ENCODE data around the gene TCEANC2. TPM values are rescaled to one million over a fixed set of nuclear protein-coding genes. Genes with fewer than 3 reads are reported as not detected.

The TCEANC2 gene
- total RNA-seq, 5 donors from 2014 or later (not counting 1 experiment from before 2014, with no cell fraction given), result 5.9 to 12.8 (median 9.7) TPM

DNA sequence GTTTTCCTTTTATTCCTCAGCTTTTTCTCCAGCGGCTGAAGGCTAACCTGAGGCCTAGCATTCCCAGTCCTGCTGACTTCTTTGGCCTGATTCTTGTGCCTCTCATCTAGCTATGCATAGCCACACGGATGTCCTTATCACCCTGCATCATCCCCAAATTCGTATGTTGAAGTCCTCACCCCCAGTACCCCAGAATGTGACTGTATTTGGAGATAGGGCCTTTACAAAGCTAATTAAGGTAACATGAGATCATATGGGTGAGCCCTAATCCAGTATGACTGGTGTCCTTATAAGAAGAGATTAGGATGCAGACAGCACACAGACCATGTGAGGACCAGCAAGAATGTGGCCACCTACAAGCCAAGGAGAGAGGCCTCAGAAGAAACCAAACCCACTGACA, 54.7 kb downstream of the TCEANC2 start:
- no peak overlapping the region for H3K27ac Mint-ChIP-seq
- no peak for ATAC-seq (replicated peaks in 1 of 4)
- Histone ChIP-seq H3K4me3 (ENCODE audit: control insufficient read depth in 1 of 2, extremely low read depth in 1 of 2, low read length in 1 of 2) (no peak overlapping the region), H3K9me3 (no peaks in the 10 kb centered on the region), H3K36me3 (ENCODE audit: control insufficient read depth in 2 of 2, extremely low read depth in 1 of 2, insufficient read depth in 1 of 2, low read length in 1 of 2) (no peaks in the 10 kb centered on the region), H3K27ac (ENCODE audit: low read length) (no peak overlapping the region), H3K4me1 (ENCODE audit: control insufficient read depth in 1 of 2, extremely low read depth in 1 of 2, insufficient read depth in 2 of 2, low read length in 2 of 2) (no peaks in the 10 kb centered on the region), H3K27me3 (replicated peaks in 1 of 2; ENCODE audit: control insufficient read depth in 2 of 2, extremely low read depth in 1 of 2, insufficient read depth in 2 of 2, low read length in 1 of 2) (no peaks in the 10 kb centered on the region)
- no peaks in the 10 kb centered on the region for H3K27me3 Mint-ChIP-seq
- peaks cover 5% of the 10 kb centered on the region for H3K36me3 Mint-ChIP-seq
- 100% methylated on average over 1 of the region's 3 CpGs for WGBS (ENCODE audit: insufficient coverage)
- CTCF ChIA-PET, result interaction anchor here in 1 of 2 donors (0.6 to 0.7 kb wide), 2 partner anchors 380 to 597 kb away, joined by 3 to 6 read pairs; no protein-coding TSS in a partner anchor
- no peaks in the 10 kb centered on the region for H3K4me1 Mint-ChIP-seq
- H3K9me3 Mint-ChIP-seq, result no peaks in the 10 kb centered on the region
- DNase-seq, result no peak
- no peak overlapping the region for H3K4me3 Mint-ChIP-seq
- POLR2A ChIA-PET, result interaction anchor here in 1 of 2 donors (0.6 kb wide), 1 partner anchor 8 kb away, joined by 3 read pairs; no protein-coding TSS in a partner anchor

DNA sequence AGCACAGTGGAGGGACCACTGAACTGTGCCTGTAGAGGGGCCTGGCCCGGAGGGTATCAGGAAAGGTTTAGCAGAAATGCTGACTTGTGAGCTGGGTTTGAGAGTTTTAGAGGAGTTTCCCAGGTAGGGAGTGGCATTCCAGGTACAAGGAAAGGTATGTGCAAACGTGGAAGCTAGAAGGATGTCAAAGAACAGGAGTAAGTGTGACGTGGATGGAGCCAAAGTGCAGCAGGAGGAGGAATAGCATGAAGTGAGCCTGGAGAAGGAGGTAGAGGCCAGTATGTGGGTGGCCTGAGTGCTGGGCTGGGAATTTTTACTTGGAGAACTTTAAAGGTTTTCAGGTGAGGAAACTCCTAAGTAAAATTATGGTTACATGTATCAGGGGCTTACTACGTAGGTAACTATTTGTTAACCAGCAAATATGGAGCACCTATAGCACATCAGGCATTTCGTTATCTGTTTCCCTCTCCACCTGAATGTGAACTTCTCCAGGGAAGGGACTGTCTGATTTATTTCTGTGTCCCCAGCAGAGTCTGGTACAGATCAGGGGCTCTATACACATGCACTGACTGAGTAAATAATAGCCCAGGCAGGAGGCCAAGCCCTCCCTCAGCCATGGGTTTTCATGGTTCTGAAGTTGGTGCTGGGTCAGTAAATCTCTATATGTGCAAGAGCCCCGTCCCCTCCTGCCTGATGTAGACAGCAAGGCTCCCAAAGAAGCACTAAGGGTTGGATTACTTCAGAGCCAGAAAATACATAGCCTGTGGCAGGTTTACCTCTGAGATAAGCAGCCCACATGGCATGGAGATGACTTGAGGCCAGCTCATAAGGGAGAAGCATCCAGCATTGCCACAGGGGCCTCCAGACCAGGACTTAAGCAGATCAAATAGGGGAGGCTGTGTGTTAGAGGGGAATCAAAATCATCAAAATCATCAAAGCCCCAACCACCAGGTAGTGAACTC, 56.0 kb downstream of the TCEANC2 start:
- ATAC-seq (replicated peaks in 1 of 4), result no peak
- H3K36me3 Mint-ChIP-seq, result peaks cover 3% of the 10 kb centered on the region
- no peaks in the 10 kb centered on the region for H3K27me3 Mint-ChIP-seq
- H3K4me1 Mint-ChIP-seq, result no peaks in the 10 kb centered on the region
- H3K27ac ChIP-seq (ENCODE audit: low read length), result no peak overlapping the region
- no peak overlapping the region for H3K4me3 Mint-ChIP-seq
- H3K36me3 ChIP-seq (ENCODE audit: control insufficient read depth in 2 of 2, extremely low read depth in 1 of 2, insufficient read depth in 1 of 2, low read length in 1 of 2), result no peaks in the 10 kb centered on the region
- WGBS (ENCODE audit: insufficient coverage), result 81% methylated on average over 3 of the region's 6 CpGs
- H3K27me3 ChIP-seq (replicated peaks in 1 of 2; ENCODE audit: control insufficient read depth in 2 of 2, extremely low read depth in 1 of 2, insufficient read depth in 2 of 2, low read length in 1 of 2), result no peaks in the 10 kb centered on the region
- DNase-seq, result no peak
- no peak overlapping the region for H3K27ac Mint-ChIP-seq
- ChIA-PET CTCF (interaction anchor here in 1 of 2 donors (0.6 kb wide), 1 partner anchor 553 kb away, joined by 4 read pairs; no protein-coding TSS in a partner anchor), POLR2A (no interaction called here)
- no peak overlapping the region for H3K4me3 ChIP-seq (ENCODE audit: control insufficient read depth in 1 of 2, extremely low read depth in 1 of 2, low read length in 1 of 2)
- no peaks in the 10 kb centered on the region for H3K9me3 ChIP-seq
- H3K9me3 Mint-ChIP-seq, result no peaks in the 10 kb centered on the region
- no peaks in the 10 kb centered on the region for H3K4me1 ChIP-seq (ENCODE audit: control insufficient read depth in 1 of 2, extremely low read depth in 1 of 2, insufficient read depth in 2 of 2, low read length in 2 of 2)

DNA sequence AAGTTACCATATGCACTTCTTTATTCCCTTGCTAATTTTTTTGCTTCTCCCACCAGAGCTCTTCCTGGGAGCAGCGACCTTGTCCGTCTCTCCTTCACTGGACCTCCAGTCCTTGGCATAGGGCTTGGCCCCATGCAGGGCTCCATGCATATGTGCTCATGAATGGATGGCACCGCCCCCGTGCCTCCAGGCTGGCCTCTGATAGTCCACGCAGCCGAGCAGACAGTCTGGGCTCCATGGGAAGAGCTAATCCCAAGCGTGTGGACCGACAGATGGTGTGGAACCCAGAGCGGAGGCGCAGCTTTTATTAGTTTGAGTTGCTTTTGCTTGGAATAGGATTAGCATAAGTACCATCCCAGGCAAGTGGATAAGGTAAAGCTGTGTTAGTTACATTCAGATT, 57.6 kb downstream of the TCEANC2 start:
- no peak overlapping the region for H3K27ac ChIP-seq (ENCODE audit: low read length)
- H3K4me3 Mint-ChIP-seq, result no peak overlapping the region
- H3K4me1 Mint-ChIP-seq, result no peaks in the 10 kb centered on the region
- no peaks in the 10 kb centered on the region for H3K9me3 ChIP-seq
- CTCF ChIA-PET, result no interaction called here
- H3K4me3 ChIP-seq (ENCODE audit: control insufficient read depth in 1 of 2, extremely low read depth in 1 of 2, low read length in 1 of 2), result no peak overlapping the region
- POLR2A ChIA-PET, result interaction anchor here in 1 of 2 donors (0.6 kb wide), 1 partner anchor 202 kb away, joined by 9 read pairs; no protein-coding TSS in a partner anchor
- ATAC-seq (replicated peaks in 1 of 4) (no peak), DNase-seq (no peak)
- no peaks in the 10 kb centered on the region for H3K27me3 ChIP-seq (replicated peaks in 1 of 2; ENCODE audit: control insufficient read depth in 2 of 2, extremely low read depth in 1 of 2, insufficient read depth in 2 of 2, low read length in 1 of 2)
- H3K27me3 Mint-ChIP-seq, result no peaks in the 10 kb centered on the region
- peaks cover 3% of the 10 kb centered on the region for H3K36me3 Mint-ChIP-seq
- no peak overlapping the region for H3K27ac Mint-ChIP-seq
- no peaks in the 10 kb centered on the region for H3K4me1 ChIP-seq (ENCODE audit: control insufficient read depth in 1 of 2, extremely low read depth in 1 of 2, insufficient read depth in 2 of 2, low read length in 2 of 2)
- over 99% methylated on average over 10 of the region's 10 CpGs for WGBS (ENCODE audit: insufficient coverage)
- H3K36me3 ChIP-seq (ENCODE audit: control insufficient read depth in 2 of 2, extremely low read depth in 1 of 2, insufficient read depth in 1 of 2, low read length in 1 of 2), result no peaks in the 10 kb centered on the region
- H3K9me3 Mint-ChIP-seq, result no peaks in the 10 kb centered on the region

DNA sequence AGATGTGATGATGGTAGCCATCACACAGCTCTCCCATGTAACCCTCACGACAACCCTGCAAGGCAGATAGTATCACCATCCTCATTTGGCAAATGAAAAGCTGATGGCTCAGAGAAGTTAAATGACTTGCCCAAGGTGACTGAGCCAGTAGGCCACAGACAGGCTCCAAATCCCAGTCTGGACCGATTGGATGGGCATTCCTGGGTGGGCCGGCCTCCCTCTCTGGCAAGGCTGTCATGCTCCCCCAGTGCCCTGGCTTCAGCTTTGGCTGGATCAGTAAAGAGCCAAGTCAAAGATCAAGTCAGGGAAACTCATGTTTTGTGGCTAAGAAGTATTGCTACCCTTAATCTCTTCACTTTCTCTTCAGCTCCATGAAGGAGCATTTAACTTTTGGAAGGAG, 58.2 kb downstream of the TCEANC2 start:
- ATAC-seq (replicated peaks in 1 of 4) (no peak), DNase-seq (no peak)
- no peak overlapping the region for H3K27ac Mint-ChIP-seq
- H3K36me3 ChIP-seq (ENCODE audit: control insufficient read depth in 2 of 2, extremely low read depth in 1 of 2, insufficient read depth in 1 of 2, low read length in 1 of 2), result no peaks in the 10 kb centered on the region
- H3K27ac ChIP-seq (ENCODE audit: low read length), result no peak overlapping the region
- POLR2A ChIA-PET, result interaction anchor here in 1 of 2 donors (0.6 kb wide), 1 partner anchor 202 kb away, joined by 9 read pairs; no protein-coding TSS in a partner anchor
- H3K36me3 Mint-ChIP-seq, result peaks cover 3% of the 10 kb centered on the region
- WGBS (ENCODE audit: insufficient coverage), result 93% methylated on average over 2 of the region's 3 CpGs
- no peak overlapping the region for H3K4me3 Mint-ChIP-seq
- H3K9me3 ChIP-seq, result no peaks in the 10 kb centered on the region
- H3K4me1 ChIP-seq (ENCODE audit: control insufficient read depth in 1 of 2, extremely low read depth in 1 of 2, insufficient read depth in 2 of 2, low read length in 2 of 2), result no peaks in the 10 kb centered on the region
- CTCF ChIA-PET, result interaction anchor here in 1 of 2 donors (0.6 kb wide), 1 partner anchor 13 kb away, joined by 3 read pairs; no protein-coding TSS in a partner anchor
- H3K9me3 Mint-ChIP-seq, result no peaks in the 10 kb centered on the region
- no peaks in the 10 kb centered on the region for H3K27me3 ChIP-seq (replicated peaks in 1 of 2; ENCODE audit: control insufficient read depth in 2 of 2, extremely low read depth in 1 of 2, insufficient read depth in 2 of 2, low read length in 1 of 2)
- H3K4me3 ChIP-seq (ENCODE audit: control insufficient read depth in 1 of 2, extremely low read depth in 1 of 2, low read length in 1 of 2), result no peak overlapping the region
- H3K27me3 Mint-ChIP-seq, result no peaks in the 10 kb centered on the region
- no peaks in the 10 kb centered on the region for H3K4me1 Mint-ChIP-seq

DNA sequence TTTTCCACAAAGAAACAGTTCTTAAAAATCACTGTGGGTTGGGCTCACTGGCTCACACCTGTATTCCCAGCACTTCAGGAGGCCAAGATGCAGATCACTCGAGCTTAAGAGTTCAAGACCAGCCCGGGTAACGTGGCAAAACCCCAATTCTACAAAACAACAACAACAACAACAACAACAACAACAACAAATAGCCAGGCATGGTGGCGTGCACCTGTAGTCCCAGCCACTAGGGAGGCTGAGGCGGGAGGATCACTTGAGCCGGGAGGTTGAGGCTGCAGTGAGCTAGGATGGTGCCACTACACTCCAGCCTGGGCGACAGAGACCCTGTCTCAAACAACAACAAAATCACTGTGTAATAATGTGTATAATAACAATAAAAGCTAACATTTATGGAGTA, 58.6 kb downstream of the TCEANC2 start:
- ATAC-seq (replicated peaks in 1 of 4) (no peak), DNase-seq (no peak)
- no peak overlapping the region for H3K27ac Mint-ChIP-seq
- H3K27me3 Mint-ChIP-seq, result no peaks in the 10 kb centered on the region
- no CpG with 5 or more reads among the region's 7 CpGs for WGBS (ENCODE audit: insufficient coverage)
- CTCF ChIA-PET, result interaction anchor here in 1 of 2 donors (0.6 kb wide), 1 partner anchor 13 kb away, joined by 3 read pairs; no protein-coding TSS in a partner anchor
- Histone ChIP-seq H3K36me3 (ENCODE audit: control insufficient read depth in 2 of 2, extremely low read depth in 1 of 2, insufficient read depth in 1 of 2, low read length in 1 of 2) (no peaks in the 10 kb centered on the region), H3K4me1 (ENCODE audit: control insufficient read depth in 1 of 2, extremely low read depth in 1 of 2, insufficient read depth in 2 of 2, low read length in 2 of 2) (no peaks in the 10 kb centered on the region), H3K4me3 (ENCODE audit: control insufficient read depth in 1 of 2, extremely low read depth in 1 of 2, low read length in 1 of 2) (no peak overlapping the region), H3K27me3 (replicated peaks in 1 of 2; ENCODE audit: control insufficient read depth in 2 of 2, extremely low read depth in 1 of 2, insufficient read depth in 2 of 2, low read length in 1 of 2) (no peaks in the 10 kb centered on the region), H3K9me3 (no peaks in the 10 kb centered on the region), H3K27ac (ENCODE audit: low read length) (no peak overlapping the region)
- no peaks in the 10 kb centered on the region for H3K4me1 Mint-ChIP-seq
- H3K4me3 Mint-ChIP-seq, result no peak overlapping the region
- H3K36me3 Mint-ChIP-seq, result peaks cover 3% of the 10 kb centered on the region
- POLR2A ChIA-PET, result no interaction called here
- no peaks in the 10 kb centered on the region for H3K9me3 Mint-ChIP-seq

DNA sequence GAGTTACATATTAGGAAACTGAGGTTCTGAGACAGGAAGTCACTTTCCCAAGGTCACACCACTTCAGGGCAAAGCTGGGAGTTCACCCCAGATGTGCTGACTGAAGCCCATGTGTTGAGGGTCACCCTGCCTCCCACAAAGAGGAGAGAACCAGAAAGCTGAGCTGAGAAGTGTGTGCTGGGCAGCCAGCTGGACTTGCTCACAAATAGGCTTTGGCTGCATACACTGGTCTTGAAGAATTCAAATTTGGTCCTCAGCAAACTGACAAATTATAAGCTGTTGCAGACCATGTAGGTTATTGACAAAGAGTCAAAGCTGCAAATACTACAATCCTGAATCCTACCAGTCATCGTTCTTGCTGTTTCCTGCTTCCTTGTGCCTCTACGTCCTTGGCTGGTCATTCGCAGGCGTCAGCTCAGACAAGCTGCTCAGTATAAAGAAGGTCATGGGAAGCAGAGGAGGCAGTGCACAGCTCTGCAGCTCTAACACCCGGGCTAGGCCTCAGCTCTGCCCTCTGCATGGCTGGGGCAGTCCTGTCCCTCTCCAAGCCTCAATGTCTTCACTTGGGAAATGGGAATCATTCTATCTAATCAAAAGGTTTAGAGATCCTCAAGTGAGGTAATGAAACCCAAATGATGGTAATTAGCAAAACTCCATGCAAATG, 59.4 kb downstream of the TCEANC2 start:
- H3K36me3 ChIP-seq (ENCODE audit: control insufficient read depth in 2 of 2, extremely low read depth in 1 of 2, insufficient read depth in 1 of 2, low read length in 1 of 2), result no peaks in the 10 kb centered on the region

More for the DNA sequence above, 59.4 kb downstream of the TCEANC2 start:
- Mint-ChIP-seq H3K4me3 (no peak overlapping the region), H3K27me3 (no peaks in the 10 kb centered on the region), H3K9me3 (no peaks in the 10 kb centered on the region), H3K4me1 (no peaks in the 10 kb centered on the region), H3K27ac (no peak overlapping the region), H3K36me3 (peaks cover 3% of the 10 kb centered on the region)
- ChIA-PET CTCF (interaction anchor here in 1 of 2 donors (0.5 kb wide), 1 partner anchor 291 kb away, joined by 5 read pairs; no protein-coding TSS in a partner anchor), POLR2A (no interaction called here)
- Histone ChIP-seq H3K9me3 (no peaks in the 10 kb centered on the region), H3K4me3 (ENCODE audit: control insufficient read depth in 1 of 2, extremely low read depth in 1 of 2, low read length in 1 of 2) (no peak overlapping the region), H3K4me1 (ENCODE audit: control insufficient read depth in 1 of 2, extremely low read depth in 1 of 2, insufficient read depth in 2 of 2, low read length in 2 of 2) (no peaks in the 10 kb centered on the region), H3K27me3 (replicated peaks in 1 of 2; ENCODE audit: control insufficient read depth in 2 of 2, extremely low read depth in 1 of 2, insufficient read depth in 2 of 2, low read length in 1 of 2) (no peaks in the 10 kb centered on the region), H3K27ac (ENCODE audit: low read length) (no peak overlapping the region)
- ATAC-seq (replicated peaks in 1 of 4) (no peak), DNase-seq (no peak)
- 80% methylated on average over 1 of the region's 5 CpGs for WGBS (ENCODE audit: insufficient coverage)

Data from T-cell (primary cell).